ENCODE data around the gene THSD7A. TPM values are rescaled to one million over a fixed set of nuclear protein-coding genes. Genes with fewer than 3 reads are reported as not detected.

Gene THSD7A
- 1 to 10 TPM; 1.3 to 2.5 TPM for total RNA-seq
- 1 to 10 TPM in 1 of 2 donors, under 1 TPM in 1; 0.15 to 2.7 TPM for polyA plus RNA-seq

- Histone ChIP-seq H3K27me3 (ENCODE audit: control insufficient read depth in 4 of 4, insufficient read depth in 4 of 4, low read length in 3 of 4) (no peaks in the 10 kb centered on the region), H3K4me1 (ENCODE audit: control insufficient read depth in 4 of 4, insufficient read depth in 4 of 4, low read length in 3 of 4) (peaks cover 0 to 4% (median 3%) of the 10 kb centered on the region in 4 donors), H3K9me3 (ENCODE audit: control insufficient read depth in 4 of 4, low read length in 3 of 4) (no peaks in the 10 kb centered on the region), H3K27ac (ENCODE audit: low read depth in 1 of 2, low read length in 2 of 2) (peak within 1 kb of the TSS; percentile 16 to 48), H3K36me3 (ENCODE audit: control insufficient read depth in 4 of 4, insufficient read depth in 3 of 4, low read depth in 1 of 4, low read length in 3 of 4) (no peaks in the 10 kb centered on the region), H3K4me3 (ENCODE audit: low read depth in 1 of 3, low read length in 3 of 3) (peak within 1 kb of the TSS; percentile 22 to 80 (median 78)), H3K9ac (ENCODE audit: low read depth in 1 of 2, low read length in 2 of 2) (peak within 1 kb of the TSS; percentile 24 to 74)
- DNase-seq (ENCODE audit: low spot score), result peak; percentile 45
- TF ChIP-seq TAF1 (conservative IDR thresholded peaks at IDR 0.05), result no peak
- no peak for TF ChIP-seq MAX (IDR thresholded peaks at IDR 0.05)
- TF ChIP-seq SP1 (IDR thresholded peaks at IDR 0.05), result no peak
- no peak for TF ChIP-seq GABPA (IDR thresholded peaks at IDR 0.05 in 1 of 2, conservative IDR thresholded peaks at IDR 0.05 in 1 of 2)
- TF ChIP-seq YY1 (IDR thresholded peaks at IDR 0.05), result no peak
- TF ChIP-seq JUND (IDR thresholded peaks at IDR 0.05), result no peak
- no peak for TF ChIP-seq FOXA1 (IDR thresholded peaks at IDR 0.05)
- no peak for TF ChIP-seq HNF4G (IDR thresholded peaks at IDR 0.05)
- TF ChIP-seq RAD21 (IDR thresholded peaks at IDR 0.05), result no peak
- TF ChIP-seq CTCF (IDR thresholded peaks at IDR 0.05; ENCODE audit: low read depth, low read length, missing input control), result no peak
- TF ChIP-seq EGR1 (IDR thresholded peaks at IDR 0.05; ENCODE audit: low read depth in 2 of 2), result no peak
- TF ChIP-seq REST (IDR thresholded peaks at IDR 0.05), result no peak
- no peak for TF ChIP-seq ZBTB33 (IDR thresholded peaks at IDR 0.05)
- TF ChIP-seq ATF3 (IDR thresholded peaks at IDR 0.05), result no peak
- no peak for TF ChIP-seq RXRA (IDR thresholded peaks at IDR 0.05)
- TF ChIP-seq NR2F2 (IDR thresholded peaks at IDR 0.05), result no peak
- TF ChIP-seq HNF4A (conservative IDR thresholded peaks at IDR 0.05), result no peak
- no peak for TF ChIP-seq FOXA2 (IDR thresholded peaks at IDR 0.05)
- WGBS, result 4% methylated on average over 62 of the region's 62 CpGs
These were observed at the start of gene THSD7A for GRCh38 chr7:11831736-11832495. Gene THSD7A (minus strand): TSS chr7:11832198. CDS start chr7:11831946, 252 bp downstream.

All from liver (tissue), 9 donors.